K562 (cell line): ENCODE results near the gene RASGRP2. TPM values are rescaled to one million over a fixed set of nuclear protein-coding genes. Genes with fewer than 3 reads are reported as not detected.

ENCODE experiments used
- C11orf30 ChIP-seq: fragments of 450-650 bp; IDR thresholded peaks from 2 replicates; pipeline ENCODE4 v1.6.1; 2016; ENCODE audit warnings: low read depth, mild to moderate bottlenecking
- E2F3 ChIP-seq: fragments of 250-450 bp; sonication (Bioruptor Pico); IDR thresholded peaks from 2 replicates; pipeline ENCODE4 v1.4.0; 2020; ENCODE audit warnings: mild to moderate bottlenecking
- FOXK1 ChIP-seq: sonication (generic); formaldehyde crosslinking; IDR thresholded peaks from 2 replicates; pipeline ENCODE4 v1.8.0; 2022; ENCODE audit warnings: missing genetic modification reagents, mild to moderate bottlenecking, borderline replicate concordance
- HMG20A ChIP-seq: fragments of 450-650 bp; formaldehyde crosslinking; conservative IDR thresholded peaks from 2 replicates; pipeline ENCODE4 v1.4.0; 2020; ENCODE audit warnings: mild to moderate bottlenecking, mixed read lengths
- HNRNPH1 ChIP-seq: fragments of 200-400 bp; formaldehyde crosslinking; optimal IDR thresholded peaks from 2 replicates; pipeline ENCODE3; 2017; ENCODE audit warnings: low read depth, mild to moderate bottlenecking, low read length, moderate library complexity
- HNRNPL ChIP-seq: fragments of 200-400 bp; formaldehyde crosslinking; IDR thresholded peaks from 2 replicates; pipeline ENCODE4 v1.6.1; 2017; ENCODE audit warnings: low read depth, mild to moderate bottlenecking, low read length
- KAT7 ChIP-seq: sonication (generic); formaldehyde crosslinking; IDR thresholded peaks from 2 replicates; pipeline ENCODE4 v1.8.0; 2022; ENCODE audit warnings: missing genetic modification reagents, mild to moderate bottlenecking, borderline replicate concordance
- MGA ChIP-seq: fragments of 450-650 bp; IDR thresholded peaks from 2 replicates; pipeline ENCODE4 v1.6.1; 2016; ENCODE audit warnings: mild to moderate bottlenecking, moderate library complexity
- MITF ChIP-seq: IDR thresholded peaks from 2 replicates; pipeline ENCODE4 v1.6.1; 2014; ENCODE audit warnings: antibody characterized with exemption
- MTF1 ChIP-seq: fragments of 250-450 bp; sonication (Bioruptor Pico); IDR thresholded peaks from 2 replicates; pipeline ENCODE4 v1.9.0; 2021; ENCODE audit warnings: moderate library complexity, mild to moderate bottlenecking, inconsistent platforms, borderline replicate concordance
- POLR2AphosphoS2 ChIP-seq: IDR thresholded peaks from 2 replicates; pipeline ENCODE4 v1.6.1; 2012; ENCODE audit warnings: low read length, improper control_type of control experiment
- PURB ChIP-seq: sonication (generic); formaldehyde crosslinking; IDR thresholded peaks from 2 replicates; pipeline ENCODE4 v1.9.0; 2021; ENCODE audit warnings: low read depth, mild to moderate bottlenecking, missing genetic modification reagents
- RBM22 ChIP-seq: fragments of 200-400 bp; formaldehyde crosslinking; IDR thresholded peaks from 2 replicates; pipeline ENCODE4 v1.6.1; 2018; ENCODE audit warnings: low read length, low read depth; ENCODE audit not compliant: poor library complexity, severe bottlenecking
- YBX1 ChIP-seq: fragments of 450-650 bp; IDR thresholded peaks from 2 replicates; pipeline ENCODE4 v1.7.1; 2016; ENCODE audit warnings: mild to moderate bottlenecking
- ZC3H4 ChIP-seq: sonication (generic); formaldehyde crosslinking; IDR thresholded peaks from 2 replicates; pipeline ENCODE4 v1.9.0; 2021; ENCODE audit warnings: missing genetic modification reagents, borderline replicate concordance
- ZNF75A ChIP-seq: fragments of 450-650 bp; formaldehyde crosslinking; IDR thresholded peaks from 2 replicates; pipeline ENCODE4 v1.4.0; 2020; ENCODE audit warnings: mild to moderate bottlenecking
- polyA plus RNA-seq, 8 experiments: library from polyadenylated mRNA; depleted of rRNA in 4 of 8; stranded (reverse) in 5 of 8; unstranded in 3 of 8; fragments of >200 nt; fragmentation: Nextera tagmentation in 2 of 8; fragmentation: Illumina TruSeq in 1 of 8; extraction: Ambion mirVana in 2 of 8; extraction: Trizol in 1 of 8; gene quantifications; 2 replicates each; pipeline versions ENCODE4 v1.2.1 to v1.2.3, GENCODE V29; 2011 to 2014; ENCODE audit warnings: inconsistent platforms in 1 of 8, missing spikeins in 1 of 8
- total RNA-seq, 7 experiments: library from RNA; depleted of rRNA in 6 of 7; stranded (reverse); fragments of >200 nt in 6 of 7; fragmentation: Illumina TruSeq in 2 of 7; extraction: Trizol in 2 of 7; gene quantifications; 2 replicates each; pipeline versions ENCODE4 v1.2.1 to v1.2.3, GENCODE V29; 2011 to 2021; ENCODE audit warnings: low replicate concordance in 1 of 7

RASGRP2 gene
- total and polyA plus RNA-seq, 9 of the 15 experiments (the other 6 are each of a cell fraction or from before 2014, with no cell fraction given): 0.87 to 22.7 (median 5.5) TPM

- TF ChIP-seq MGA (no peak), C11orf30 (no peak), POLR2AphosphoS2 (no peak), HNRNPH1 (no peak), KAT7 (no peak), MTF1 (CRISPR knock-in tag) (no peak), RBM22 (no peak), MITF (no peak), HNRNPL (no peak), ZNF75A (CRISPR knock-in tag) (no peak), YBX1 (no peak), E2F3 (CRISPR knock-in tag) (no peak), HMG20A (CRISPR knock-in tag) (no peak), FOXK1 (CRISPR knock-in tag) (no peak), ZC3H4 (CRISPR knock-in tag) (no peak), PURB (CRISPR knock-in tag) (no peak)
Measured at GRCh38 chr11:64743591-64744543, at the start of gene RASGRP2 (continued).
